ENCODE results near the gene UBR4.

DNA sequence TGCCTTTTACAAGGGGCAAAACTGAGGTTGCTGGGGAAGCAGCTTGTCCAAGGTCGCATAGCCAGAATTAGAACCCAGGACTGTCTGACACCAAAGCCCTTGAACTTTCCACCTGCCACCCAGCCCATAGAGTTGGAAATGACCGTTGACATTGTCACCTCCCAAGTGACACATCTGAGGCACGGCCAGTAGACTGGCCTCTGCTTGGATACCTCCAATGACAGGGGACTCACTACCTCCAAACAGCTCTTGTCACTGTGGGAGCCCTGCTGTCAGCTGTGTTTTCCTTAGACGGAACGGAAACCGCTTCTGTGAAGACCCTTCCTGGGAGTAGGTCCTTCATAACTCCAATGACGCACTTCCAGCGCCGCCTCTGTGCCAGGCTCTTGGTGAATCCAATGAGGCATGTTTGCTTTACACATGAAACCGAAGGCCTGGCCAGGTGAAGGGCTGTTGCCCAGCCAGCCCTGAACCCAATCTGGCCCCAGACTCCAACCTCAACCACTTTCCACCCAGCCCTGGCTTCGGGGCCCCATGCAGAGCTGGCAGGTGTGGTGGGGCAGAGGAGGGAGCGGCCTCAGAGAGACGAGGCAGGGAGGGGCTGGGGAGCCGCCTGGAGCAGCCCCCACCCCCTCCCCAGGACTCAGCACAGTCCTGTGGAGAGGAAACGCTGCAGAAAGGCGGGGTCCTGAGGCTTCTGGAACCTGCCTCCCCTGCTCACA lies 144.4 kb downstream of the UBR4 start:
- TF ChIP-seq RAD21 (IDR thresholded peaks at IDR 0.05; ENCODE audit: low read depth) (no peak), POLR2A (IDR thresholded peaks at IDR 0.05; ENCODE audit: borderline replicate concordance, extremely low read depth, insufficient read depth, insufficient read length) (no peak), POLR2AphosphoS5 (IDR thresholded peaks at IDR 0.05; ENCODE audit: low read depth, low read length) (no peak), EZH2 (IDR thresholded peaks at IDR 0.05) (no peak), ZFX (IDR thresholded peaks at IDR 0.05) (no peak), SP1 (IDR thresholded peaks at IDR 0.05; ENCODE audit: low read depth) (no peak), EGR1 (IDR thresholded peaks at IDR 0.05; ENCODE audit: low read depth) (no peak), EZH2phosphoT487 (IDR thresholded peaks at IDR 0.05; ENCODE audit: borderline replicate concordance) (no peak), SIN3A (IDR thresholded peaks at IDR 0.05; ENCODE audit: low read depth) (no peak)
- TF ChIP-seq, protein P1, sequence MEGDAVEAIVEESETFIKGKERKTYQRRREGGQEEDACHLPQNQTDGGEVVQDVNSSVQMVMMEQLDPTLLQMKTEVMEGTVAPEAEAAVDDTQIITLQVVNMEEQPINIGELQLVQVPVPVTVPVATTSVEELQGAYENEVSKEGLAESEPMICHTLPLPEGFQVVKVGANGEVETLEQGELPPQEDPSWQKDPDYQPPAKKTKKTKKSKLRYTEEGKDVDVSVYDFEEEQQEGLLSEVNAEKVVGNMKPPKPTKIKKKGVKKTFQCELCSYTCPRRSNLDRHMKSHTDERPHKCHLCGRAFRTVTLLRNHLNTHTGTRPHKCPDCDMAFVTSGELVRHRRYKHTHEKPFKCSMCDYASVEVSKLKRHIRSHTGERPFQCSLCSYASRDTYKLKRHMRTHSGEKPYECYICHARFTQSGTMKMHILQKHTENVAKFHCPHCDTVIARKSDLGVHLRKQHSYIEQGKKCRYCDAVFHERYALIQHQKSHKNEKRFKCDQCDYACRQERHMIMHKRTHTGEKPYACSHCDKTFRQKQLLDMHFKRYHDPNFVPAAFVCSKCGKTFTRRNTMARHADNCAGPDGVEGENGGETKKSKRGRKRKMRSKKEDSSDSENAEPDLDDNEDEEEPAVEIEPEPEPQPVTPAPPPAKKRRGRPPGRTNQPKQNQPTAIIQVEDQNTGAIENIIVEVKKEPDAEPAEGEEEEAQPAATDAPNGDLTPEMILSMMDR (IDR thresholded peaks at IDR 0.05 in 2 of 3, conservative IDR thresholded peaks at IDR 0.05 in 1 of 3; ENCODE audit: borderline replicate concordance in 1 of 3, insufficient read depth in 1 of 3, low read depth in 2 of 3, low read length in 2 of 3), result no peak
- TF ChIP-seq, protein P2, sequence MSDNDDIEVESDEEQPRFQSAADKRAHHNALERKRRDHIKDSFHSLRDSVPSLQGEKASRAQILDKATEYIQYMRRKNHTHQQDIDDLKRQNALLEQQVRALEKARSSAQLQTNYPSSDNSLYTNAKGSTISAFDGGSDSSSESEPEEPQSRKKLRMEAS (IDR thresholded peaks at IDR 0.05), result no peak

Measured in HCT116 (cell line).